GM12878 (cell line): ENCODE measurements around the gene PTGIS. TPM values are rescaled to one million over a fixed set of nuclear protein-coding genes. Genes with fewer than 3 reads are reported as not detected.

Source experiments
- ATAC-seq: fragments of 200-7000 bp; cut with Tn5 transposase; 3 replicates; pipeline ENCODE4 v1.9.1; 2020; ENCODE audit warnings: mild to moderate bottlenecking, moderate library complexity
- BruUV-seq: library from RNA; stranded (reverse); fragments of 400-500 nt; replicated peaks from 2 replicates; lab custom pipeline; 2021; lab: Mats Ljungman, UMichigan
- CTCF ChIA-PET: fragments of 300-600 bp; sonication (Branson Sonifier 250); formaldehyde crosslinking; extraction: SDS; loops from one replicate; lab custom pipeline; 2021; ENCODE audit warnings: inconsistent platforms; lab: Yijun Ruan, JAX
- POLR2A ChIA-PET: fragments of 350-600 bp; formaldehyde crosslinking; extraction: SDS; loops from one replicate; lab custom pipeline; 2021; ENCODE audit warnings: inconsistent platforms; lab: Charles Lee
- RAD21 ChIA-PET: fragments of 300-600 bp; sonication (Branson Sonifier 250); formaldehyde crosslinking; loops from one replicate; lab custom pipeline; 2023; ENCODE audit warnings: antibody characterized with exemption; ENCODE audit not compliant: unreplicated experiment; lab: Charles Lee
- SMC1A ChIA-PET: fragments of 300-600 bp; sonication (Branson Sonifier 250); formaldehyde crosslinking; loops from one replicate; lab custom pipeline; 2023; ENCODE audit not compliant: unreplicated experiment, uncharacterized antibody; lab: Charles Lee
- DNase-seq: peaks from one replicate; pipeline ENCODE4 v3.0.0-alpha.2; 2011; ENCODE audit warnings: low read depth, low spot score
- FAIRE-seq: peaks from 3 replicates; lab custom pipeline; 2011; peaks lifted over from hg19 to GRCh38; lab: Jason Lieb, UNC
- H2AFZ ChIP-seq: 2 replicates; pipeline ENCODE4 v1.6.0; 2011; ENCODE audit warnings: low read depth, low read length, control low read depth; ENCODE audit not compliant: control insufficient read depth
- H3K27ac ChIP-seq: 2 replicates; pipeline ENCODE4 v1.5.1; 2011; ENCODE audit warnings: control low read depth; ENCODE audit not compliant: control insufficient read depth, insufficient read depth
- H3K27me3 ChIP-seq, 2 experiments: replicated peaks in 1 of 2; 2 replicates each; pipeline versions ENCODE4 v1.6.0 to v1.6.1; 2011; ENCODE audit warnings: low read length in 1 of 2; ENCODE audit not compliant: control insufficient read depth in 2 of 2, insufficient read depth in 2 of 2
- H3K36me3 ChIP-seq, 2 experiments: 2 replicates each; pipeline ENCODE4 v1.5.1; 2011; ENCODE audit warnings: low read length in 1 of 2; ENCODE audit not compliant: control insufficient read depth in 2 of 2, insufficient read depth in 2 of 2
- H3K4me1 ChIP-seq: 2 replicates; pipeline ENCODE4 v1.6.1; 2011; ENCODE audit warnings: mild to moderate bottlenecking, low read length, moderate library complexity, mixed read lengths; ENCODE audit not compliant: control insufficient read depth, insufficient read depth
- H3K4me2 ChIP-seq: 2 replicates; pipeline ENCODE4 v1.6.0; 2011; ENCODE audit warnings: control low read depth; ENCODE audit not compliant: control insufficient read depth, insufficient read depth
- H3K4me3 ChIP-seq: fragments of 200-600 bp; sonication (generic); 2 replicates; pipeline ENCODE4 v1.5.1; 2016
- H3K79me2 ChIP-seq: 2 replicates; pipeline ENCODE4 v1.6.0; 2011; ENCODE audit warnings: low read length; ENCODE audit not compliant: control insufficient read depth, insufficient read depth
- H3K9ac ChIP-seq: 2 replicates; pipeline ENCODE4 v1.8.0; 2011; ENCODE audit warnings: low read length, control low read depth, mixed read lengths; ENCODE audit not compliant: control insufficient read depth, insufficient read depth
- H3K9me3 ChIP-seq: replicated peaks from 3 replicates; pipeline ENCODE4 v1.5.1; 2011; ENCODE audit warnings: mild to moderate bottlenecking, low read length; ENCODE audit not compliant: control insufficient read depth, insufficient read depth
- H4K20me1 ChIP-seq: 2 replicates; pipeline ENCODE4 v1.6.0; 2011; ENCODE audit not compliant: control insufficient read depth, insufficient read depth
- CHD2 ChIP-seq: IDR thresholded peaks from 2 replicates; pipeline ENCODE4 v1.6.1; 2011; ENCODE audit warnings: low read depth, low read length, improper control_type of control experiment, borderline replicate concordance
- NFYB ChIP-seq: IDR thresholded peaks from 2 replicates; pipeline ENCODE4 v1.6.1; 2011; ENCODE audit warnings: low read depth, mild to moderate bottlenecking, low read length, improper control_type of control experiment, moderate library complexity; ENCODE audit not compliant: insufficient read depth
- NR2C2 ChIP-seq: IDR thresholded peaks from 2 replicates; pipeline ENCODE4 v1.6.1; 2011; ENCODE audit warnings: borderline replicate concordance, low read depth; ENCODE audit not compliant: control insufficient read depth, insufficient read length
- RAD21 ChIP-seq: IDR thresholded peaks from 2 replicates; pipeline ENCODE4 v1.6.1; 2011; ENCODE audit warnings: mild to moderate bottlenecking, low read depth, low read length, moderate library complexity; ENCODE audit not compliant: insufficient read depth
- RBBP5 ChIP-seq: fragments of 200-600 bp; sonication (generic); conservative IDR thresholded peaks from 2 replicates; pipeline ENCODE4 v1.6.1; 2016
- RUNX3 ChIP-seq: IDR thresholded peaks from 2 replicates; pipeline ENCODE4 v1.6.1; 2012; ENCODE audit warnings: low read length, inconsistent platforms
- SMAD5 ChIP-seq: IDR thresholded peaks from 2 replicates; pipeline ENCODE4 v1.6.1; 2016; ENCODE audit warnings: antibody characterized with exemption, low read depth
- SPI1 ChIP-seq: IDR thresholded peaks from 2 replicates; pipeline ENCODE4 v1.6.1; 2011; ENCODE audit warnings: low read depth, mild to moderate bottlenecking, low read length, moderate library complexity, borderline replicate concordance; ENCODE audit not compliant: insufficient read depth
- ZNF24 ChIP-seq: fragments of 450-650 bp; IDR thresholded peaks from 2 replicates; pipeline ENCODE4 v1.6.1; 2017; ENCODE audit warnings: antibody characterized with exemption, mild to moderate bottlenecking
- WGBS: methylation state at CpG from one replicate; pipeline ENCODE4 v1.1.6; 2016; ENCODE audit warnings: low lambda C conversion rate; ENCODE audit not compliant: insufficient replicate concordance, insufficient coverage; ENCODE audit errors: missing lambda C conversion rate; 5-methylcytosine and 5-hydroxymethylcytosine counted together
- in situ Hi-C: fragments of 300-500 bp; cut with MboI; formaldehyde crosslinking; loops from 9 replicates; pipeline ENCODE4 v1.14.3; 2018; ENCODE audit warnings: mixed read lengths
- intact Hi-C: fragments of 100-400 bp; cut with micrococcal nuclease; formaldehyde crosslinking; loops from one replicate; pipeline ENCODE4 v1.14.2; 2022; ENCODE audit not compliant: unreplicated experiment
- polyA plus RNA-seq, 11 experiments: library from polyadenylated mRNA; depleted of rRNA in 4 of 11; unstranded in 6 of 11; stranded (reverse) in 5 of 11; fragments of >200 nt; fragmentation: Nextera tagmentation in 4 of 11; fragmentation: Illumina TruSeq in 1 of 11; extraction: Ambion mirVana in 4 of 11; extraction: Trizol in 1 of 11; gene quantifications; 1 replicate in 1 of 11; 2 replicates in 10 of 11; pipeline versions ENCODE4 v1.2.1 to v1.2.3, GENCODE V29; 2011 to 2016; ENCODE audit warnings: inconsistent platforms in 2 of 11, missing spikeins in 2 of 11, low read depth in 1 of 11
- total RNA-seq, 4 experiments: library from RNA; depleted of rRNA in 3 of 4; stranded (reverse); fragments of >200 nt in 3 of 4; fragmentation: Illumina TruSeq in 1 of 4; extraction: Trizol in 1 of 4; gene quantifications; 2 replicates each; pipeline versions ENCODE4 v1.2.1 to v1.2.3, GENCODE V29; 2013 to 2021
- TF ChIP-seq, protein P1 (sequence below): IDR thresholded peaks from 2 replicates; pipeline ENCODE4 v1.6.1; 2012; ENCODE audit warnings: low read depth, low read length, improper control_type of control experiment
- TF ChIP-seq, protein P2 (sequence below), 3 experiments: IDR thresholded peaks in 2 of 3; conservative IDR thresholded peaks in 1 of 3; 2 replicates each; pipeline ENCODE4 v1.5.1; 2011; ENCODE audit warnings: low read depth in 3 of 3, low read length in 3 of 3, mild to moderate bottlenecking in 3 of 3, control low read depth in 2 of 3, moderate library complexity in 2 of 3, inconsistent platforms in 1 of 3, mixed read lengths in 1 of 3; ENCODE audit not compliant: control insufficient read depth in 2 of 3, insufficient read depth in 1 of 3; ENCODE audit errors: extremely low read depth in 1 of 3
- TF ChIP-seq, protein P3 (sequence below): IDR thresholded peaks from 2 replicates; pipeline ENCODE4 v1.6.1; 2011; ENCODE audit warnings: mild to moderate bottlenecking, low read depth, low read length, moderate library complexity; ENCODE audit not compliant: insufficient replicate concordance

The PTGIS gene
- total and polyA plus RNA-seq, 10 of the 15 experiments (the other 5 are each of a cell fraction or from before 2014, with no cell fraction given) = 0.10 TPM; not detected in 9

DNA sequence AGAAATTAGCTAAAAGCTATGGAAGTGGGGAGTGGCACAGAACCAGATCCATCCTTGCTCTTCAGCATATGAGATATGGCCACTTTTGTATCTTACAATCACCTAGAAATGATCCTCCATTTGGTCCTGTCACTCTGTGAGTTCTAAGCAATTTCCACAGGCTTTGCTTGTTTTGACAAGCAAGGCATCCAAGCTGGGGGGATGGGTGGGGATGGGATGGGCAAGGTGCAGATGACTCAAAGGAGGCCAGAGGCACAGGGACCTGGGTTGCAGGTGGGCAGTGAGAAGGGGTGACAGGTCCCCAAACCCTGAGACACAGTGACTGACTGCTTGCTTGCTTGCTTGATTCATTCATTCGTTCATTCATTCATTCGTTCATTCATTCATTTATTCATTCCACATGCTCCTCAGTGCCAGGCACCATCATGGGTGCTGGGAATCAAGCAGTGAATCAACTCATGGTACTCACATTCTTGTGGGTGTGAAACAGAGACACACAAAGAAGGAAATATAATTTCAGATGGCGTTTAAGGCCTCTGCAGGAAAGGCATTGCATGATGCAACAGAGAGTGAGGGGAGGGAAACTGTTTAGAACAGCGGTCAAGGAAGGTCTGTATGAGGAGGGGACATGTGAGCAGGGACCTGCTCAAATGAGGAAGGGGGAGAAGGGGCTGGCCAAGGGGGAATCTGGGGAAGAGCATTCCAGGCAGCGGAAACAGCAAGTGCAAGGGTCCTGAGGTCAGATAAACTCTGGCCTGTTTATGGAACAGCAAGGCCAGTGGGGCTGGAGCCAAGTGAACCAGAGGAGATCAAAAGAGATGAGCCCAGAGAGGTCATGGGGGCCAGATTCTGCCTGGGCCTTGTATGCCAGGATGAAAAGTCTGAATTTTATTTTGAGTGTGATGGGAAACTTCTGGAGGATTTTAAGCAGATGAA, 88.9 kb downstream of the PTGIS start:
- DNase-seq (no peak), FAIRE-seq (no peak), ATAC-seq (no peak)
- H3K27ac ChIP-seq = no peak overlapping the region
- H3K36me3 ChIP-seq = no peaks in the 10 kb centered on the region
- H3K4me2 ChIP-seq = no peak overlapping the region
- POLR2A ChIA-PET = no interaction called here
- WGBS = 16% methylated on average over 5 of the region's 5 CpGs
- H3K9me3 ChIP-seq = no peaks in the 10 kb centered on the region
- RAD21 ChIA-PET = no interaction called here
- H3K9ac ChIP-seq = no peak overlapping the region
- no peak overlapping the region for H3K4me3 ChIP-seq
- intact Hi-C loops = no loop called here
- CTCF ChIA-PET = no interaction called here
- SMC1A ChIA-PET = no interaction called here
- in situ Hi-C loops = no loop called here
- TF ChIP-seq, protein P1, sequence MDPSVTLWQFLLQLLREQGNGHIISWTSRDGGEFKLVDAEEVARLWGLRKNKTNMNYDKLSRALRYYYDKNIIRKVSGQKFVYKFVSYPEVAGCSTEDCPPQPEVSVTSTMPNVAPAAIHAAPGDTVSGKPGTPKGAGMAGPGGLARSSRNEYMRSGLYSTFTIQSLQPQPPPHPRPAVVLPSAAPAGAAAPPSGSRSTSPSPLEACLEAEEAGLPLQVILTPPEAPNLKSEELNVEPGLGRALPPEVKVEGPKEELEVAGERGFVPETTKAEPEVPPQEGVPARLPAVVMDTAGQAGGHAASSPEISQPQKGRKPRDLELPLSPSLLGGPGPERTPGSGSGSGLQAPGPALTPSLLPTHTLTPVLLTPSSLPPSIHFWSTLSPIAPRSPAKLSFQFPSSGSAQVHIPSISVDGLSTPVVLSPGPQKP = no peak
- TF ChIP-seq ZNF24 = peak; percentile 51; the same call in 1 of the 2 replicates
- H3K27me3 ChIP-seq = peaks cover 2 to 4% of the 10 kb centered on the region in 2 experiments; a peak in 3 of 4 replicates
- no peak overlapping the region for H2AFZ ChIP-seq
- BruUV-seq = no TSS peak
- no peaks in the 10 kb centered on the region for H3K79me2 ChIP-seq
- no peaks in the 10 kb centered on the region for H3K4me1 ChIP-seq
- no peaks in the 10 kb centered on the region for H4K20me1 ChIP-seq

DNA sequence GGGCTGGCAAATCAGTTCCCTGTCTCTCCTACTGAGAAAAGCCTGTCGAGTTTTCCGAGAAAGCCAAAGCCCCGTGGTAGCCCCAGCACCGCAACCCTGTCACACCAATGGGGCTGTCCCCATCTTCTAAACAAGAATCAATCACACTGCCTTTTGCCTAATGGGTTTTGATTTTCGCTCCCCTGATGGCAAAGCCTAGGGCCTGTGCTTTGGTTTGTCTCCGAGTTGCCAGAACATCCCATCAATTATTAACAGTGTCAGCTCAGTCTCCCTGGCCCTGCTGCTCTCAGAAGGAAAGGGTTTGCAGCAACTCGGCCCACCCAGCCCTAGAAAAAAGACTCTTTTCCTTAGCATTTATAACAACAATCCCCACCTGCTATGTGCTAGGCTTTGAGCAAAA, 89.7 kb downstream of the PTGIS start:
- H3K4me3 ChIP-seq = no peak overlapping the region
- intact Hi-C loops (no loop called here), in situ Hi-C loops (no loop called here)
- no peak overlapping the region for H3K4me2 ChIP-seq
- BruUV-seq = no TSS peak
- CTCF ChIA-PET = no interaction called here
- no peaks in the 10 kb centered on the region for H3K9me3 ChIP-seq
- FAIRE-seq (no peak), ATAC-seq (no peak), DNase-seq (no peak)
- H4K20me1 ChIP-seq = no peaks in the 10 kb centered on the region
- RAD21 ChIA-PET = no interaction called here
- no peaks in the 10 kb centered on the region for H3K36me3 ChIP-seq
- H3K9ac ChIP-seq = no peak overlapping the region
- peaks cover 2% of the 10 kb centered on the region in 2 experiments; a peak in 2 of 4 replicates for H3K27me3 ChIP-seq
- WGBS = 14% methylated on average over 7 of the region's 7 CpGs
- H3K79me2 ChIP-seq = no peaks in the 10 kb centered on the region
- no peak overlapping the region for H2AFZ ChIP-seq
- POLR2A ChIA-PET = no interaction called here
- SMC1A ChIA-PET = no interaction called here
- H3K4me1 ChIP-seq = no peaks in the 10 kb centered on the region
- H3K27ac ChIP-seq = no peak overlapping the region
- no peak for TF ChIP-seq RAD21
- no peak for TF ChIP-seq NR2C2
- no peak for TF ChIP-seq RBBP5
- no peak for TF ChIP-seq SPI1
- TF ChIP-seq SMAD5 = no peak
- no peak for TF ChIP-seq NFYB
- TF ChIP-seq RUNX3 = no peak
- TF ChIP-seq, protein P2, sequence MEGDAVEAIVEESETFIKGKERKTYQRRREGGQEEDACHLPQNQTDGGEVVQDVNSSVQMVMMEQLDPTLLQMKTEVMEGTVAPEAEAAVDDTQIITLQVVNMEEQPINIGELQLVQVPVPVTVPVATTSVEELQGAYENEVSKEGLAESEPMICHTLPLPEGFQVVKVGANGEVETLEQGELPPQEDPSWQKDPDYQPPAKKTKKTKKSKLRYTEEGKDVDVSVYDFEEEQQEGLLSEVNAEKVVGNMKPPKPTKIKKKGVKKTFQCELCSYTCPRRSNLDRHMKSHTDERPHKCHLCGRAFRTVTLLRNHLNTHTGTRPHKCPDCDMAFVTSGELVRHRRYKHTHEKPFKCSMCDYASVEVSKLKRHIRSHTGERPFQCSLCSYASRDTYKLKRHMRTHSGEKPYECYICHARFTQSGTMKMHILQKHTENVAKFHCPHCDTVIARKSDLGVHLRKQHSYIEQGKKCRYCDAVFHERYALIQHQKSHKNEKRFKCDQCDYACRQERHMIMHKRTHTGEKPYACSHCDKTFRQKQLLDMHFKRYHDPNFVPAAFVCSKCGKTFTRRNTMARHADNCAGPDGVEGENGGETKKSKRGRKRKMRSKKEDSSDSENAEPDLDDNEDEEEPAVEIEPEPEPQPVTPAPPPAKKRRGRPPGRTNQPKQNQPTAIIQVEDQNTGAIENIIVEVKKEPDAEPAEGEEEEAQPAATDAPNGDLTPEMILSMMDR (IDR thresholded peaks at IDR 0.05 in 2 of 3, conservative IDR thresholded peaks at IDR 0.05 in 1 of 3; ENCODE audit: control insufficient read depth in 2 of 3, extremely low read depth in 1 of 3, insufficient read depth in 1 of 3, low read depth in 3 of 3, low read length in 3 of 3) = no peak
- TF ChIP-seq, protein P3, sequence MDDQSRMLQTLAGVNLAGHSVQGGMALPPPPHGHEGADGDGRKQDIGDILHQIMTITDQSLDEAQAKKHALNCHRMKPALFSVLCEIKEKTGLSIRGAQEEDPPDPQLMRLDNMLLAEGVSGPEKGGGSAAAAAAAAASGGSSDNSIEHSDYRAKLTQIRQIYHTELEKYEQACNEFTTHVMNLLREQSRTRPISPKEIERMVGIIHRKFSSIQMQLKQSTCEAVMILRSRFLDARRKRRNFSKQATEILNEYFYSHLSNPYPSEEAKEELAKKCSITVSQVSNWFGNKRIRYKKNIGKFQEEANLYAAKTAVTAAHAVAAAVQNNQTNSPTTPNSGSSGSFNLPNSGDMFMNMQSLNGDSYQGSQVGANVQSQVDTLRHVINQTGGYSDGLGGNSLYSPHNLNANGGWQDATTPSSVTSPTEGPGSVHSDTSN = no peak
- no peak for TF ChIP-seq CHD2
